GM21825 (cell line): ENCODE measurements around the gene CAV3.

Experiments
- ATAC-seq: cut with Tn5 transposase; IDR thresholded peaks from one replicate; pipeline ENCODE4 v1.9.1; 2021; ENCODE audit warnings: mild to moderate bottlenecking, moderate library complexity; ENCODE audit not compliant: unreplicated experiment

Gene CAV3

DNA sequence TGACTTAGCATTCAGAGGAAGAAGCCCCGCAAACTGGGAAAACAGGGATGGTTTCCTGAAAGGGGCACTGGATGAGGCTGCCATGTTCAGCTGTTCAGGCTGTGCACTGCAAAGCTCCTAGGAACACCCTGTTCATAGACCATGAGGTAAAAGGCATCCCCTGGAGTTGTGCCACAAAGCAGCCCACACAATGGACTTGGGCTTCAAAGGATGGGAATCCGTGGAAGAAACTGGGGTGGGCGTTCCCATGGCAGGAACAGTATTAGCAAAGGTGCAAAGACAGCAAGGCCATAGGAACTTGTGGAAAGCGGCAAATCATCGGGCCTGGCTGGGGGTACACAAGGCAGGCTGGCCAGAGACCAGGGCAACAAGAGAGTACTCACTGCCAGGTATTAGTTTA, 26.9 kb downstream of the CAV3 start:
- no peak for ATAC-seq

DNA sequence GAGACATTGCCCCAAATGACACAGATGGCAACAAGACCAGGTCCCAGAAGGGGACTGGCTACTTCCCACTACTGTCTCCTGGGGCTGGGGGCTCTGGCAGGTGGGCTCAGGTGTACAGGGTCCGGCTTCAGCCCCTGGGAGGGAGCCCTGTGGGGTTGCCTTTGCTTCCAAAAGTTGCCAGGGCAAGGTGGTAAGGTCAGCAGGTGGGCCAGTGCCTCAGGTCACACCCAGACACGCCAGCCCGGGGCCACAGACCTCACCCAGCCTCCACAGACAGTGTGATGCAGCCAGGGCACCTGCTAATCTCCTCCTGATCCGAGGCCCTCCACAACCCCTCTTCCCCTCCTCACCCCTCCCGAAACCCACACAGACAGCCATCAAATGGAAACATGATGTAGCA, 28.3 kb downstream of the CAV3 start:
- no peak for ATAC-seq

DNA sequence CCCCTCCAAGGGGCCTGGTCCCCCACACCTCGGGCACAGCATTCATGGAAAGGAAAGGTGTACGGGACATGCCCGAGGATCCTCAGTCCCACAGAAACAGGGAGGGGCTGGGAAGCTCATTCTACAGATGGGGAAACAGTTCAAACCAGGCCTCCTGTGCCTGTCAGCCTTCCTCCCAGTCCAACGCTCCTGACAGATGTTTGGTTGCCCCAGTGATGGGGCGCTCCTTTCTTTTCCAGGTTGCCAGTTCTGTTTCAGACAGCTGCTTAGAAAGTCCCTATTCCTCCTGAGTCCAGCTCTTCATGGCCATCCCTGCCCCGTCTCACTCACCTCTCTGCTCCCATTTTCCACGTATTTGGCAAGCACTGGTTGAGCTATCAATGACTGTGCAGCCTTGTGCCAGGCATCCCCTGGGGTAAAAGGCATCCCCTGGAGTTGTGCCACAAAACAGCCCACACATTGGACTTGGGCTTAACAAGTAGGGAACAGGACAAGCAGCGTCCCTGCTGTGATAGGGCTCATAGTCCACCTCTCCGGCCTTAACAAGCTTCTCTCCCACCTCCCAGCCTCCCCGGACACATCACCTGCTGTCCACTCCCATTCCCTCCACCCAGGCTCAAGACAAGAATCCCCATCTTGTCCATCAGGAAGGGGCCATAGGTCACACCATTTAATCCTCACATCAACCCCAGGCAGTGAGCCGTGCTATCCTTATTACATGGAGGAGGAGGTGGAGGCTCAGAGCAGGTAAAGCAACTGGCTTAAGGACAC, 29.2 kb downstream of the CAV3 start:
- ATAC-seq: no peak

DNA sequence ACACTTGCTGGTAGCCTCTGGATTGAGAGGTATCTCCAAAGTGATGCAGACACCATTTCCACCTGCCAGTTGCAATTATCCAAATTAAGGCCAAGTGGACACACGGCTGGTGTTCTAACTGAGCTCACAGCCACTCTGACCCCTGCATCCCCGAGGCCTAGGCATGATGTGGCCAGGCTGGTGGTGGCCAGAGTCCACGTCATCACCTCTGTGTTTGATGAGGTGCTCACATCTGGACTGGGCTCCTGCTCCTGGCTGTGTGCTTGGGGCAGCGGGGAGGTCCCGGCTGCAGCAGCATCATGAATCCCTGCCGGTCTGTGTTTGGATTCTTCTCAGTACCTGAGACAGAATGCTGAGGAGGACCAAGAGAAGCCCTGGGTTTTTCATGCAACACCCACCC, 30.9 kb downstream of the CAV3 start:
- no peak for ATAC-seq

DNA sequence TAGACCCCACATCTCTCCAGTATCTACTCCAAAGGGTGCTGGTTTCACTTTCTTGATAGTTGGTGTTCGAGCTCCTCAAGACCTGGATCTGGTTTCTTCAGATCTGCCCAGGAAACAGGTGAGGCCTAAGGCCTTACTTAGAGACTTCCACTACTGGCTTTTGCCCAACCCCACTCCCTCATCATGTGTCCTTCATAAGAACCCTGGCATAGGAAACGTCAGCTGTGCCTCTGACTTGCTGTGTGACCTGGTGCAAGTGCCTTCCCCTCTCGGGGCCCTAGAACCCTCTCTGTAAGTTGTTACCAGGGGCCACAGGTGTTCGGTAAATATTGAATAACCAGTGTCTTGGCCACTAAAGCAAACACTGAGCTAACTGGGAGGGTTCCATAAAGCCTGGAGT, 31.9 kb downstream of the CAV3 start:
- ATAC-seq: no peak

DNA sequence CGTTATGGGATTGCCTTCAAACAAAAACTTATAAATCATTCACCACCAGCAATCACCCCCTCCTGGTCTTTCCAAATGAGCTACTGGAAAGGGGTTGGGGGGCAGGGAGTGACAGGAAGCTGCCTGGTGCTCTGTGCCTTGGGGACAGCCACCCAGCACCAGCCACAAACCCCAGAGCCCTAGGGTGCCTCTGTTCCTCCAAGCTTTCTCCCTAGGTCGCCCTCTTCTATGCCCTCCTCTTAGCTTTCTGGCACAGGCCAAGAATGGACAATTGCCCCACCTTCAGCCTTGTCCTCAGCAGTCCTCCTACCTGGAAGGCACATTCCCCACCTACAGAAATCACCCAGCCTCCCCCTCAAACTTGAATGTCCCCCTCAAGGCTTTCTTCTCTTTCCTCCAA, 32.5 kb downstream of the CAV3 start:
- ATAC-seq: no peak

DNA sequence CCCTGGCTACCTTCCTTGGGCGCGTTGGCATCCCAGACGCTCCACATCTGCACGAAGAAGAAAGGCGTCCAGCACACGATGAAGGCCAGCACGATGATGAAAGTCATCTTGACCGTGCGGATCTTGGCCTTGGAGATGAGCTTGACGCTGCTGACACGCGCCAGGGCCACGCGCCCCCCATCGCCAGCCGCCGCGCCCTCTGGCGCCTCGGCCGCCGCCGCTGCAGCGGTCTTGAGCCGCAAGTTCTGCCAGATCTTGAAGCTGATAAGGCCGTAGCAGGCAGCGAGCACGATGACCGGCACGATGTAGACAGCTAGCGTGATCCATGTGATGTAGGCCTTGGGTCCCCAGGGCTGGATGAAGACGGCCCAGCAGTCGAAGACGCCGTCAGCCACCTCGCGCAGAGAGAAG, 33.7 kb downstream of the CAV3 start:
- ATAC-seq: no peak

DNA sequence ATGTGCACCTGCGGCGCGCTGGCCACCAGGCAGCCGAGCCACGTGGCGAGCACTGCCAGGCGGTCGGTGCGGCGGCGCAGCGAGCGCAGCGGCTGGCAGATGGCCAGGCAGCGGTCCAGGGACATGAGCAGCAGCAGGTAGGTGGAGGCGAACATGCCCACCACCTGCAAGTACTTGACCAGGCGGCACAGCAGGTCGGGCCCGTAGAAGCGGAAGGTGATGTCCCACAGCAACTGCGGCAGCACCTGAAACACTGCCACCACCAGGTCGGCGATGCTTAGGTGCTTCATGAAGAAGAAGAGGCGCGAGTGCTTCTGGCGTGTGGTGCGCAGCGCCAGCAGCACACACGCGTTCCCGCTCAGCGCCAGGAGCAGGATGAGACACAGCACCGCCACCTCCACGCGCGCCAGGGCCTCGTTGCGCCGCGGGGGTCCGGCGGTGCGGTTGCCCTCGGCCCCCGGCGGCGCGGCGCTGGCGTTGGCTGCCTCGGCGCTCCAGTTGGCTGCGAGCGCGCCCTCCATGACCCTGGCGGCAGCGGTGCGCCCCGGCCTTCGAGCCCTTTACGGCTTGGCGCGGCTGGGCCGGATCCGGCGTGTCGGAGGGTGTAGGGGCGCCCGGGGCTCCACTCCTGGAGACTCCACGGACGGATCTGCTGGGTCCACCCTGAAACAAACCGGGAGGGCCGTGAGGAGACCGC, 34.2 kb downstream of the CAV3 start:
- peak; percentile 51 for ATAC-seq

DNA sequence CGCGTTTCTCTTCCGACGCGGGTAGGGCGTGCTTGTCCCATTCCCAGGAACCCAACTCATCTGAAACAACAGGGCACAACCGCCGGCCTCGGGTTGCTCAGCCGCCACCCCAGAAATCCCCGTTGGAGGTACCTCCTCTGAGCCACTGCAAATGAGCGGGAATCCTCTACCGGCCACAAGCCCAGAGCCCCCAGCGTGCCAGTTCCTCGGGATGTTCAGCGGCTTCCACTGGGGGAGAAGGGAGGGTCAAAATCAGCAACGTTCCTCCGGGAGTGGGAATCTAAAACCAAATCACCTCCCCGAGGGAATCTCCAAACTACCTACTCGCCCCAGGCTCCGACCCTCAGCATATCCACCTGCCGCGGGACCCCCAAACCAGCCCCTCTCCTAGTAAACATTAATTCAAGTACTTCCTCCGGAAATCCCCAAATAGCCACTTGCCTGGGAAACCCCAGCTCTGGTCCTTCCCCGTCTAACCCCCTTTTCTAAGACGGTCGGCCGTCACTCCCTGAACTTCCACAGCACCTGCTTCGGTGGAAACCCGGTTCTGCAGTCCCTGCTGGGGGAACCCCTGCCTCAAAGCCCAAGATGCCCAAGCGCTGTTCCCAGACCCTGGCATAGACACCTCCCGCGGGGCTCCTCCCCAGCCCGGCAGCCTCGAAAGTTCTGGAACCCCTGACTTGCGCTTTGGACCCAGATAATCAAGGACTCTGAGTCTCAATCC, 34.9 kb downstream of the CAV3 start:
- ATAC-seq: peak; percentile 27

DNA sequence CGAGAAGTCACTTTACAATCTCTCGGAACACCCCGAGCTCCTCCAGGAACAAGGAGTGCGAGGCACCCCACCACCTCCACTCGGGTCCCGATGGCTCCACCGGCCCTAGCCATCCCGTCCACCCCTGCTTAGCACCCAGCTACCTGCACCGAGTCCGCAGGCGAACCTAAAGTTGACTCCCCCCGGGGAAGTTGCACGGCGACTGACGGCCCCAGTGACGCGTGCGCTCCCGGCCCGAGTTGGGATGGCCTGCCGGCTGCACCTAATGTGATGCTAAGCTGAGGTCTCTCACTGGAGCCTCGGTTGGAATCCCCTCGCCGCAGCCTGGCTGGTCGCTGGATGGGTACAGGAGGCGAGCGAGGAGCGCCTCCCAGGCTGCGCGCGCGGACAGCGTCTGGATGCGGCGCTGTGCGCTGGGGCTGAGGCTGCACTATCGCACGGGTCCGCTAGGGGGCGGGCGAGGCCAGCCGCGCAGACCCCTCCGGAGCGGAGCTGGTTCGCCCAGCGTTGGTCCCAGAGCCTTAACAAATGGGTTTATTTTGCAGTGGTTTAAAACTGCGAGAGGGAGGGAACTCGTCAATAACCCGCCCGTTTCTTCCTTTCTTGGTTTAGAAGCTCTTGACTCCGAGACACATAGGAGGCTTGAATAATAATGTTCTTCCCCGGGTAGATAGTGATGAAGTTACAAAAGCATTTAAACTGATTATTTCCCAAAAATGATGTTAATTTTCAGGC, 35.7 kb downstream of the CAV3 start, which contains the start of gene OXTR:
TSS of gene OXTR (minus strand) at position 526 of the 735 bp plus-strand sequence. CDS start 1,426 bp downstream, outside the sequence.
- peak; percentile 57 for ATAC-seq

DNA sequence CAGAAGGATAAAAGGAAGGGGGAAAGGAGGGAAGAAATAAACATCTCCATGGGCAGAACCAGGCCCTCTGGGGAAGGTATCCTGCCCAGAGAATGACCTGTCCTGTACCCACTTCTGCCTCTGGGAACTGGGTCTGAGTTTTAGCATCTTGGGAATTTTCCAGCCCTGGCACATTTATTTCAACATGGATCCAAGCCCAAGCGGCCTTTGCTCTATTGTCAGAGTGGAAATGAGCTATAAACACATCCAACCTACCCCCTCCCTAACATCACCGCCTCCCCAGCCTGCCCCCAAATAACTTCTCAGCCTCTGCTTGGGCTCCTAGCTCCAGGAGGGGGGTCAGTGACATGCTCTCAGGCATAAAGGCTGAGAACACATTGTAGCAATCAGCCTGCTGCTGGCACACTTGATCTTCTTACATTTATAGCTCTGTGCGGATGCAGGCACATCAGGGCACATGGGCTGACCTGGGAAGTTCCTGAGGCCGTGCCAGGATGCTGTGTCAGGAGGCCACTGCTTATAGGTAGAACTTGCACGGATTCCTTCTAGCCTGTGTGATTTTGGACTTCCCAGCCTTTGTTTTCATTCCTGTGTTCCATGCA, 40.4 kb downstream of the CAV3 start:
- ATAC-seq: no peak

DNA sequence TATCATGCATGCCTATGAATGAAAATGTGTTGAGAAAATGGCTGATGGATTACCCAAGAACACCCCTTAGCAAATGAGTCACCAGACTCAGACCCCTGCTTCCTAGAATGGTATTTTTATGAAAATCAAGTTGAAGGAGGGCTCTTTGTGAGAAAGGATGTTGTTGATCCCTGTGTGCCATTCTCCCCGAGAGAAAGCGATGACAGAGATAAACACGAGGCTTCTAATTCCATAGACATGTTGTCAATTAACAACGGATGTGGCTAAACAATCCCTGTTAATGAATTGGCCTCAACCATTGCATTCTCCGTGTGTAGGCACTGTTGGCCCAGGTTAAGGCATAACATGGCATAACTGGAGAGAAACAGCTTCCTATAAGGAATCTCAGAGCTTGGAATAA, 41.6 kb downstream of the CAV3 start:
- no peak for ATAC-seq

DNA sequence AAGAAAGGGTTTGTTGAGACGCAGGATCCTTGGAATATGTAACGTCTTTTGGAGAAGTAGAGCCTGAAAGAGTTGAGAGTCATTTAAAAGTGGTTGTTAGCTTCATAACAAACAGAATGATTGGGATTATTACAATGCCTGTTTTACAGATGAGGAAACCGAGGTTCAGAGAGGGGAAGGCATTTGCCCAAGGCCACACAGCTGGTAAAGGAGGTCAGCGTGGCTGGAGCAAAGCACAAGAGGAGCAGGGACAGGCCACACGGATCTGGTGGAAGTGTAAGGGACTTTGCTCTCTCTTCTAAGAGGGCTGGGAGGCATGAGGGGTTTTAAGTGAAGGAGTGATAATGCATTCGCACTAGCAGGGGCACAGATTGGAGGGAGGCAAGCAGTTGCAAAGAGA, 42.0 kb downstream of the CAV3 start:
- no peak for ATAC-seq

DNA sequence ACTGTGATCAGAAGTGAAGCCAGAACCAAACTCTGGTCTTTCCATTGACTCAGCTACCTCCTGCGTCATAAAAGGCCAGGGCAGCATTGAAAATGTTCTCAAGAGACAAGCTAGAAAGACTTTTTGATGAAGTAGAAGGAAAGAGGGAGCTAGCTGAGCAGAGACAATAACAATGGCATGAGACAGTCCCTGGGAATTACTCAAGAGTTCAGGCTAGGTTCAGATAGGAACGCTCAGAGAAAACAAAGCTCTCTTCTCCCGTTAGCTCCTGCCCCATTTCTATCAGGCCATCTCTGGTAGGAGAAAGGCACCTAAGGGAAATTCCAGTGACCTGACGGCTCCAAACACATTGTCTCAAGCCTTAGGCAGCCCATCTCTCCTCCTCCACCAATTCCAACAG, 42.8 kb downstream of the CAV3 start:
- ATAC-seq: no peak

DNA sequence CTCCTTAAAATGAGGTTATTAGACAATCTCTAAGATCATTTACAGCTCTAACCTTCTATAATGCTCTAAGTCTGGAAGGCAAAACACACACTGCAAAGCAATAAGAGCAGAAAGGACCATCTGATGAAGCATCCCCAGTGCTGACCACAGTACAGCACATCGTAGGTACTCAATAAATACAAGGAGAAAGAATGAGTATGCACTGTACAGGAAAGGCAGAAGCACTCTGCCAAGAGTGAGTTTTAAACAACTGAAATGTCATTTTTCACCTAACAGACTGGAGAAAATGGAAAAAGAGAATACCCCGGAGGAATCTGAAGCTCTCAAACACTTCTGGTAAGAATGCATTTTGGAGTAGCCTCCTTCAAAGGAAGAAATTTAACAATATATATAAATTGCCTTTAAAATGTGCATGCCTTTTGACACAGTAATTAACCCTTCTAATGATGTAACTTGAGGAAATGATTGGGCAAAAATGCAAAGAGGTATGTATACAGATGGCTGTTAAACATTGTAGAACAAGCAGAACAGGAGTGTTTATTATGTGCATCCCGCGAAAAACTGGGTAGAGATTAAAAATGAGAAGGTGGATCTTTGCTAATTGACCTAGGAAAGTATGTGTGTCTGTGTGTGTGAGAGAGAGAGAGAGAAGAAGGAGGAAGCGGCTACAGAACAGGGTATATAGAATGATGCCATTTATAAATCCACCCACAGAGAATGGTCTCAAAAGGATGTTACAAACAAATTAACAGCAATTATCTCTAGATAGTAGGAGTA, 43.8 kb downstream of the CAV3 start:
- ATAC-seq: no peak

DNA sequence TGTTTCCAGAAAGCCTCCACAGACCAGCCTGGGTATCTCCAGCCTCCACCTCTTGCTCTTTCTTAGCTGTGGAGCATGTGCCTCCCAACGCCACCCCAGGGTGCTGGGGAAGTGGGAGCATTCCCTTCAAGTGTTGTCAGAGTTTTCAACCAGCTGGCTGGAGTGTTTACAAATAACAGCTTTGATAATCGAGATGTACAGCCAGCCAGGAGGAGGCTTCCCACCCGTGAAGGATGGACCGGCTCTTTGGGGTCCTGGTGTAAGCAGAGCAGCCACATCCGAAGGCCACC, 44.3 kb downstream of the CAV3 start:
- ATAC-seq: no peak

DNA sequence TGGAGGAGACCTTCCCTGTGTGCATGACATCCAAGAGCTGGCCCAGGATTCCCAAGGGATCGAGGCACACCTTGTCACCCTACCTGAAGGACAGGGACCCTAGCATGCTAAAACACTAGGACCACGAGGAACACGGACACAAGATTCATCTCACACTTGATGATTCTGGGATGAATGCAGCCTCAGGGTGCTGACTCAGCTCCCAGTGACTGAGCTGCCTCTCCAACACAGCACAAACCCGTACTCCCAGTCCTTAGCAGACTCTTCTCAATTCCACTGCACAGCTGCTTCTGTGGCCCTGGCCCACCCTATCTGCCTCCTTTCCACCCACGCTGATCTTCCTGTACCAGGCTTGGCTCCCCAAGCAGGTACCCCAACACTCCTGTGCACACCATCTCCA, 44.9 kb downstream of the CAV3 start:
- ATAC-seq: no peak

DNA sequence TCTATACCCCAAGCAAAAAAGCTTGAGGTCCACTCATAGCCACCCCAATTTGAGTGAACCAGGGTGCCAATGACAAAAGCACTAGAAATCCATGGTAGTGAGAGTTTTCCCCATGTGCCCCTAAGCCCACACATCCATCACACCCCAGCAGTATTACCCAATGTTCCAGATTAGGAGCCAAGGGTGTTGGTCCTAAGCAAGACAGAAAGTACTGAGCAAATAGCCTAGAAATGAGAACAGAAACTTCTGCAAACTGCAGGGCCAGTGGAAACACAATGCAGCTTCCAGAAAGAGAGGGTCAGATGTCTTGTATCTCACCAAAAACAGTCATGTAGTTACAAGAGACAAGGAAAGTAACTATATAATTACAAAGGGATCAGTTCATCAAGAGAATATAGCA, 46.7 kb downstream of the CAV3 start:
- no peak for ATAC-seq

DNA sequence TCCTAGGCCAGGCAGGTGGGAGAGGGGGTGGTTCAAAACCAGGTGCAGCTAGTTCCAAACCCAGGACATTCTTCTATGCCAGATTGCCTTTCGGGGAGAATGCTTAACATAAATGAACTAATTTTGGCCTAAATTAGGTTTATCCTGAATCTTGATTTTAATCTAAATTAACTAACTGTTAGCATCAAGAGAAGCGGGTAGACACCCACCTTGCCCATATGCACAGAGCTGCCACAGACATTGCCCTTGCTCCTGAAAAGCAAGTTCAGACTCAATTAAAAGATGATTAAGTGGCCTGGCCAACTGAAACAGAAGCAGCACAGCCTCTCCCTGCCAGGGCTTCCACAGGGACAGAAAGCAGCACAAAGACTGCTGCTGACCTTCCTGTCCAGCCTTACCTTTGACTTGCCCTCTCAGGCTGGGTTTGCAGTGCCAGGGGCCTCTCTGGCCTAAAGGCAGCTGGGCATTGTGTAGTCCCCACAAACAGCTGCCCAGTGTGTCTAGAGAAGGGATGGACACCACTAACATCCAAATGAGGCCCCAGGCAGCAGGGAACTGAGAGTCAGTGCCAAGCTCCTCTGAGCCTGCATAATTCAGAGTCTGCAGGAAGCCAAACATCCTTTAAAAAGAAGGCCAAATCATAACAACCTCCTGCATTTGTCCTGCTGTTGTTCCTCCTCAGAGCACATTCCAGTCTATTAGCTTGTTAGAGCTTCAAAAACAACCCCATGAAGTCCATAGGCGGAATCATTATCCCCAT, 51.3 kb downstream of the CAV3 start:
- ATAC-seq: no peak

DNA sequence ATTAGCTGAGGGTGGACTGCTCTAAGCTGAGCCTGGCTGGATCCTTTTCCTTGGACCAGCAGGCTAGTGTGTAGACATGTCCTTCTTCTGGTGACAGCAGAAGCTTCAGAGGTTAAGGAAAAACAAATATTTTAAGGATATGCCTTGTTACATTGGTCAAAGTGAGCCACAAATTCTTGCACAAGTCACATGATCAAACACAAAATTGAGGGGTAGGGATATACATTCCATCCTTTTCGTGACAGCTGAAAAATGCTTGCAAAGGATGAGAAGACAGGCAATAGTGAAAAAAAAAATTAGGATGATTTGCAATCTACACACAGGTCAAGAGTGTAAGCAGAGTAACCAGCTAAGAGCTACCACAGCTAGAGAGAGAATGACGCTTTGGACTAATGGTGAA, 56.9 kb downstream of the CAV3 start:
- ATAC-seq: no peak
